OCI-M2 (cell line): Measurements from ENCODE around the gene ARL16.
"Not testable (repeated sequence)": the region's sequence is repeated elsewhere in the genome, so short reads cannot be mapped to it uniquely, and the experiment has no call there.

Source experiments
- DNase-seq: peaks from one replicate; lab custom pipeline; 2025; ENCODE audit not compliant: unreplicated experiment; lab: John Stamatoyannopoulos, UW

The ARL16 gene

GRCh38 chr17:81696218-81696941 lies 12.8 kb upstream of the ARL16 start:
- DNase-seq, result no peak

DNA sequence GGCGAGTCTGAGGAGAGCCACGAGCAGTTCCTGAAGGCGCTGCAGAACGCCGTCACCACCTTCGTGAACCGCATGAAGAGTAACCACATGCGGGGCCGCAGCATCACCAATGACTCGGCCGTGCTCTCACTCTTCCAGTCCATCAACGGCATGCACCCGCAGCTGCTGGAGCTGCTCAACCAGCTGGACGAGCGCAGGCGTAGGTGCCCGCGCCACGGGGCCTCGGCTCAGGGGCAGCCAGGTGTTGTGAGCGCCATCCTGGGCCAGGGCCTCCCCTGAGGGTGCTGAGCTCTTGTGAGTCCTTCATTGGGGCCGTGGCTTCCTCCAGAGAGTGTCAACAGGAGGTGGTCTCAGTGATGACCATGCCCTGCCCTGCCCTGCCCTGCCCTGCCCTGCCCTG lies 12.2 kb upstream of the ARL16 start:
- DNase-seq, result no peak

DNA sequence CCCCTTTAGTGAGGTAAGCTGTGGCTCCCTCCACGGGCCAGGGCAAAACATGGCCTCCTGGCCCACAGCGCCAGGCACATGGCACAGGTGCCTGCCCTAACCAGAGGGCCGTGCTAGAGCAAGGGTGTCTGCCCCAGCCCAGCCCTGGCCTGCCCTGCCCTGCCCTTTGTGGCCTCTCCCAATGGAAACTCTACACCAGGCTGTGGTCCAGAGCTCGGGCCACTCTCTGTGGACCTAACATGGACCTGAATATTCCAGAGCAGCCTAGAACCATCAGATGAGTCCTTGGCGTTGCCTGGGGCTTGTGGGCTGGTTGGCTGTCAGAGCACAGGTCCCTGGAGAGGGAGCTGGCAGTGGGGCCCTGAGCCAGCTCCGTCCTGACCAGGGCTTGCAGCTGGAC lies 11.6 kb upstream of the ARL16 start:
- DNase-seq, result no peak

DNA sequence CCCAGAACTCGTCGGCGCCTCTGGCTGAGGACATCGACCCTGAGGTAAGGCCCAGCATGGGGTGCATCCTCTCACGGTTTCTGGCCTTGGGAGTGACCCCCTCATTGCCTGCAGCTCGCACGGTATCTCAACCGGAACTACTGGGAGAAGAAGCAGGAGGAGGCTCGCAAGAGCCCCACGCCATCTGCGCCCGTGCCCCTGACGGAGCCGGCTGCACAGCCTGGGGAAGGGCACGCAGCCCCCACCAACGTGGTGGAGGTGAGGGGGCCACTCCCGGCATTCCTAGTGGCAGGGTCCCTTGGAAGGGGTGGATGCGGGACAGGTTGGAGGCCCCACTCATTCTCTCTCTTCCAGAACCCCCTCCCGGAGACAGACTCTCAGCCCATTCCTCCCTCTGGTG lies 11.2 kb upstream of the ARL16 start:
- no peak for DNase-seq

DNA sequence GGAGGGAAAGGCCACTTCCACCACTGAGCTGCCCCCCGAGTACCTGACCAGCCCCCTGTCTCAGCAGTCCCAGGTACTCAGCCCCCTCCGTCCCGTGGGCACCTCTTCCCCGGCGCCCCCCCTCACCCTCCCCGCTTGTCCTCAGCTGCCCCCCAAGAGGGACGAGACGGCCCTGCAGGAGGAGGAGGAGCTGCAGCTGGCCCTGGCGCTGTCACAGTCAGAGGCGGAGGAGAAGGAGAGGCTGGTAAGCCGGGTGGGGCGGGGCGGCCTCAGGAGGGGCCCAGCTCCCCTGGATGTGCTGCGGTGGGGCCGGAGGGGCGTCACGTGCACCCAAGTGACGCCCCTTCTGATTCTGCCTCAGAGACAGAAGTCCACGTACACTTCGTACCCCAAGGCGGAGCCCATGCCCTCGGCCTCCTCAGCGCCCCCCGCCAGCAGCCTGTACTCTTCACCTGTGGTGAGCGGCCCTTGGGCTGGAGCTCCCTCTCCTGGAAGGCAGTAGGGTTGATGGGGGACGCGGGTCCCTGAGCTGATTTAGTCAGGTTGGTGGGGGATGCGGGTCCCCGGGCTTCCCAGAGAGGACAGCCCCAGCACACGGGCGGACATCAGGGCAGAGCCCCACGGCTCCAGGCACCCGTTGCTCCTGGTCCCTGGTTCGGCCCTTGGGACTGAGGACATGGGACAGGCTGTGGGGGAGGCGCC lies 10.1 kb upstream of the ARL16 start:
- DNase-seq, result no peak

- no peak for DNase-seq
Measured at GRCh38 chr17:81691608-81692007, 8.0 kb upstream of the ARL16 start.

DNA sequence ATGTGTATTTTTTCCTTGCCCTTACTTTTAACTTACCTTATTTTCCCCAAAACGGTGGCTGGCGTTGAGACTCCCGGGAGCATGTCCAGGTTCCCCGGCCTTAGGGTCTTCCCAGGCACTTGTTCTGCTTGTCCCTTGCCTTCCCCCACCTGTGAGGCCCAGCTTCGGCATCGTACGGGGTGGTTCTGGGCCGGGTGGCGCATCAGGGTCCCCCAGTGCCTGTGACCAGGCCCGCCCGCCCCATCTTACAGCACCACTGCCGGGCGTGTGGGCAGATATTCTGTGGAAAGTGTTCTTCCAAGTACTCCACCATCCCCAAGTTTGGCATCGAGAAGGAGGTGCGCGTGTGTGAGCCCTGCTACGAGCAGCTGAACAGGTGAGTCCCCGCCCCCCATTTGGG lies 7.6 kb upstream of the ARL16 start:
- DNase-seq, result no peak

DNA sequence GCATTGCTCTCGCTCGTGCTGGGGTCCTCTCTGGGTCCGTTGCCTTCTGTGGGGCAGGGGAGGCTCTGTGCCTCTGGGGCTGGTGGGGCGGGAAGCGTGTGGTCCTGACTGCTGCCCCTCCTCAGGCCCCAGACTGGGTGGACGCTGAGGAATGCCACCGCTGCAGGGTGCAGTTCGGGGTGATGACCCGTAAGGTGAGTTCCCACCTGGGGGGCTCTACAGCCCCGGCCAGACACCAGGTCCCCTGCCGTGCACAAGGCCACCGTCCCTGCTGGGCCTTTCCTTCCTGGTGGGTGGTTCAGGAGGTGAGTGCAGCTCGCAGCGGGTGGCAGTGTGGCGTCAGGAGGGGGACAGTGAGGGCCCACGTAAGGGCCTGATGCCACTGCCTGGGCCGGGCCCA lies 7.0 kb upstream of the ARL16 start:
- no peak for DNase-seq

- DNase-seq, result no peak
Measured at GRCh38 chr17:81690066-81690465, 6.5 kb upstream of the ARL16 start.

- no peak for DNase-seq
Measured at GRCh38 chr17:81688616-81689015, 5.0 kb upstream of the ARL16 start.

DNA sequence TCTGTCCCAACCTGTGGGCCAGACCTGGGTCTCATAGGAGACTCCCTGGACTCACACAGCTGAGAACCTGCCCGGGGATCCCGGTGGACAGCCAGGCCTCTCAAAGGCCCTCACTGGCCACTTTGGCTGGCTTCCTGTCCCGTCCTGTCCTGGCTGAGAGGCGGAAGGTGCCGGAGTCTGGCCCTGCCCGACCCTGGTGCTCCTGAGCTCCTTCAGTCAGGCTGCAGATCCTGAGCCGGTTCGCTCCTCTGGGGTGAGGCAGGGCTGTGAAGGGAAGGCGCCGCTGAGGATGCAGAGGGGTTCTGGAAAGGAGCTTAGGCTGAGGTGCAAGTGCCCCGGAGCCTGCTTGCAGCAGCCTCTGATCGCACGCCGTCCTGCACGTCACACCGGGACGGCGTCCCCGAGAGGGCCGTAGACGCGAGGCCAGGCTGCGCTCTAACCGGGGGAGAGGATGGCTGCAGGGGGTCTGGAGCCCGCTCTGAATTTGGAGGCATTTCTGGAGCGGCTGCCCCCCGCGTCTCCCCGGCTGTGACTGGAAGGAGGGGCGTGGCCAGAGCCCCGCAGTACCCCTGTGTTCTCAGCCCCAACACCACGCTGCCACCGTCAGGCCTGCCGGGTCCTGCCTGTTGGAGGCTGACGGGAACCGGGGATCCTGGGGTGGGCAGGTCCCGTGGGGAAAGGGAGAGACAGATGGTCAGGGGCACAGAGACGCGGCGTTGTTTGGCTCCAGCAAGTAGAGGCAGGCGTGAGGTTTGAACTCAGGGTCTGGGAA lies 4.4 kb upstream of the ARL16 start:
- no peak for DNase-seq

DNA sequence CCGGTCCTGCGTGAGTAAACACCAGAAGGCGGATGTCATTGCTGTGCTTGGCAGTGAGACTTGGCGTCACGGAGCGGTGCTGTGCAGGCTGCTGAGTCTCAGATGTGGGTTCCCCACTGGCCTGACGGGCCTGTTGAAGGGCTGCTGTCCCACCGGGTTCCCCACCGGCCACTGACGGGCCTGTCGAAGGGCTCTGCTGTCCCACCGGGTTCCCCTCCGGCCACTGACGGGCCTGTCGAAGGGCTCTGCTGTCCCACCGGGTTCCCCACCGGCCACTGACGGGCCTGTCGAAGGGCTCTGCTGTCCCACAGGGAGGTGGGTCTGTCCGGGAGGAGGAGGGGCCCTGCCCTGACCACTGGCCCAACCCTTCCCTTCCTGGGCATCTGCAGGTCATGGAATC lies 3.0 kb upstream of the ARL16 start:
- DNase-seq, result no peak

DNA sequence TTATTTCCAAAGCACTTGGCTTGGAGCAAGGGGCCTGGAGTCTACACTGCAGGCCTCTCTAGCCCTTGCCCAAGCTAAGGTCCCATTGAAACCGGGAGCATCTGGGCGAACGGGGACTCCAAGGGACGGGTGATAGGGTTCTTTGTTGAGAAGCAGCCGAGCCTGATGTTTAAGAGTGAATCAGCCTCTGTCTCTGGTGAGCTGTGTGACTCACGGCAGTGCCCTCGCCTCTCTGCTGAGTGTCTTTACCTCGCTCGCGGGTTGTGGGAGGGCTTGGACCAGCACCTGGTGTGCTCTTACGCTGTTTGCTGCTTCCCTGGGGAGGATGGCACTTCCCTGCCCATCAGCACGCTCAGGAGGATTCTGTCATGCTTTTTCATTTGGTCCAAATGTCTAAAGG lies 1.5 kb upstream of the ARL16 start:
- no peak for DNase-seq

- no peak for DNase-seq
Measured at GRCh38 chr17:81684442-81684911, 880 bp upstream of the ARL16 start.

DNA sequence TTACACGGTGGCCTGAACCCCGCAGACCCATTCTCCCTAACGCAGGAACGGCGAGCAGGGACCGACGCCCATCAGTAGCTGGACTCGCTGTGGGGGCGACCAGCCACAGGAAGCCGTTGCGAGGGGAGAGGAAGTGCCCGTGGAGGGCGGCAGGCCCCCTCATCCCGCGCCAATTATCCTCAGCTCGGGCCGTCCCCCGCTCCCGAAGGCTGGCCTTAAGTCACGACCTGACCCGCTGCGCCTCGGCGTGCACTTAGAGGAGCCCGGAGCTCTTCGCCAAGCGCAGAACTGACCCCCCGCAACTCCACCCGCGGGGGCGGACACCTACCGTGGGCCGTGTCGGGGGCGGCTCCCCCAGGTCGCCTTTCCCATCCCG lies 401 bp downstream of the ARL16 start:
- DNase-seq, result no peak

DNA sequence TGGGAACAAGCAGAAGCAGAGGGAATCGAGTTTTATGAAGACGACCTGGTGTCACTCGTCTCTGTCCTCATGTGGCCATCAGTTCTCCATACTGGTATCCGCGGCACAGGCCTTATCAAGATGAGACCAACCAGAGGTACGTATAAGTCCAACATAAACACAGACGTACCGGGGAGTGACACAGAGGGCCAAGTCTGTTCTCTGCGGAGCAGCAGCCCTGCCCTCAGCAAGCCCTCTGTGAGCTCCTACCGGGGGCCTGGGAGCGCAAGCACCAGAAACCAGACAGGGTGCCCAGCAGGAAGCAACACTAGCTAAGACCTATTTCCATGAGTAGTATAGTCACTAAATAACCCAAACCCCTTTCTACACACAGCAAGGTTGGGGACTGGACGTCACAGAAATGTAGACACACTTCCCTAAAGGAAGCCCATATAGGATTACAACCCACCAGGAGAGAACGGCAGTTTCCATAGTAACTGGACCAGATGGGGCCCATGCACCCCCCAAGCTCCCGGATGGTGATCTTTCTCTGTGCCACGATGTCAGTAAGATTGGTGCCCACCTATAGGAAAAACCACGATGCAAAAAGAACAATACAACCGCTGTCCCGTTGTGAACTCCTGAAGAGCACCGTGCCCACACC lies 911 bp downstream of the ARL16 start:
- no peak for DNase-seq

GRCh38 chr17:81681672-81682071 lies 1.9 kb downstream of the ARL16 start:
- no peak for DNase-seq

GRCh38 chr17:81680150-81680549 lies 3.4 kb downstream of the ARL16 start:
- DNase-seq, result no peak

DNA sequence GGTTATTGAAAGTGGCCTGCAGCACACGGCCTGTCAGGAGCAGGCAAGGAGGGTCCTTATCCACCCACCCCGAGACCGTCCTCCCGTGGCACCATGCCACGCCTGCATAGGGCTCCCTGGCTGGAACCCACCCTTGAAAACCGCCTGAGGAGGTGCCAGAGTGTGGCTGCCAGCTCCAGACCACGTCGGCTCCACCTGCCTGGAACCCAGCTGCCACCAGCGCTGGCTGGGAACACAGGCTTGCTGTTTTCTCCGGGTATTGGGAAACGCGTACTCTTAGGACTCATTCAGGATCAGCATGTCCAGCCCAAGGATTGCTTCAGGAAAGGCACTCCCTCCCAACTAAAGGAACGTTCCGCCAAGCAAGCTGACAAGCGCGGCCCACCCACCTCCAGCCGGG lies 6.7 kb downstream of the ARL16 start:
- no peak for DNase-seq

DNA sequence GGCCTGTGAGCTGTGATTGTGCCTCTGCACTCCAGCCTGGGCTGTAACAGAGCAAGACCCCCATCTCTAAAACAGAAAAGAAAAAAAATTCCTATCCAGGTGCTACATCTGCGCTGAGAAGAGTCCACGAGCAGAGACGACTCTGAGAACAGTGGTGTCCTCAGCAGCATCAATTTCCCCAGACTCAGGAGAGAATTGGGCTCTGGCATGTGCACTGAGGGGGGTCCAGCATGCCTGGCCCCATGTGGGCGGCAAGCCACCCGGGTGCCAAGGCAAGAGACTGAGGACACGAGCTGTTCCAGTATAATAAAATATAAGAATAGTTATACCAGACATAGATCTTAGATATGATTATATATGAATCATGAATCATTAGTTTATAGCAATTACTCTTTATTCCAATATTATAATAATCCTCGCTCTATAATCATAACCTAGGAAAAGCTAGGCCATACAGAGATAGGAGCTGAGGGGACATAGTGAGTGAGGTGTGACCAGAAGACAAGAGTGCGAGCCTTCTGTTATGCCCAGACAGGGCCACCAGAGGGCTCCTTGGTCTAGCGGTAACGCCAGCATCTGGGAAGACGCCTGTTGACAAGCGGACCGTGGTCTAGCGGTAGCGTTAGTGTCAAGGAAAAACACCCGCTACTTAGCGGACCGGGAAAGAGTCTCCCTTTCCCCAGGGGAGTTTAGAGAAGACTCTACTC lies 7.9 kb downstream of the ARL16 start:
- not testable (repeated sequence) for DNase-seq
